GM12878 (cell line): ENCODE data around the gene DEFB124. TPM values are rescaled to one million over a fixed set of nuclear protein-coding genes. Genes with fewer than 3 reads are reported as not detected.

Experiments used
- CHD1 ChIP-seq: IDR thresholded peaks from 2 replicates; pipeline ENCODE4 v1.6.1; 2012; ENCODE audit warnings: low read depth, low read length, improper control_type of control experiment
- NR2C2 ChIP-seq: IDR thresholded peaks from 2 replicates; pipeline ENCODE4 v1.6.1; 2011; ENCODE audit warnings: borderline replicate concordance, low read depth; ENCODE audit not compliant: control insufficient read depth, insufficient read length
- POLR2AphosphoS2 ChIP-seq: IDR thresholded peaks from 2 replicates; pipeline ENCODE4 v1.6.1; 2011; ENCODE audit warnings: low read depth, mild to moderate bottlenecking, low read length, improper control_type of control experiment, moderate library complexity
- RAD21 ChIP-seq: IDR thresholded peaks from 2 replicates; pipeline ENCODE4 v1.6.1; 2011; ENCODE audit warnings: mild to moderate bottlenecking, low read depth, low read length, moderate library complexity; ENCODE audit not compliant: insufficient read depth
- SRF ChIP-seq, 2 experiments: IDR thresholded peaks; 2 replicates each; pipeline ENCODE4 v1.6.1; 2011; ENCODE audit warnings: low read depth in 2 of 2, low read length in 2 of 2, mild to moderate bottlenecking in 1 of 2, moderate library complexity in 1 of 2
- polyA plus RNA-seq, 11 experiments: library from polyadenylated mRNA; depleted of rRNA in 4 of 11; unstranded in 6 of 11; stranded (reverse) in 5 of 11; fragments of >200 nt; fragmentation: Nextera tagmentation in 4 of 11; fragmentation: Illumina TruSeq in 1 of 11; extraction: Ambion mirVana in 4 of 11; extraction: Trizol in 1 of 11; gene quantifications; 1 replicate in 1 of 11; 2 replicates in 10 of 11; pipeline versions ENCODE4 v1.2.1 to v1.2.3, GENCODE V29; 2011 to 2016; ENCODE audit warnings: inconsistent platforms in 2 of 11, missing spikeins in 2 of 11, low read depth in 1 of 11
- total RNA-seq, 4 experiments: library from RNA; depleted of rRNA in 3 of 4; stranded (reverse); fragments of >200 nt in 3 of 4; fragmentation: Illumina TruSeq in 1 of 4; extraction: Trizol in 1 of 4; gene quantifications; 2 replicates each; pipeline versions ENCODE4 v1.2.1 to v1.2.3, GENCODE V29; 2013 to 2021
- TF ChIP-seq, protein P1 (sequence below): IDR thresholded peaks from 2 replicates; pipeline ENCODE4 v1.6.1; 2011; ENCODE audit warnings: borderline replicate concordance, low read depth, mild to moderate bottlenecking, moderate library complexity, low read length; ENCODE audit not compliant: insufficient read depth, poor library complexity, severe bottlenecking
- TF ChIP-seq, protein P2 (sequence below): IDR thresholded peaks from 2 replicates; pipeline ENCODE4 v1.6.1; 2012; ENCODE audit warnings: improper control_type of control experiment, low read depth, low read length; ENCODE audit not compliant: insufficient replicate concordance

DEFB124 gene
- total and polyA plus RNA-seq, 10 of the 15 experiments (the other 5 are each of a cell fraction or from before 2014, with no cell fraction given): not detected

DNA sequence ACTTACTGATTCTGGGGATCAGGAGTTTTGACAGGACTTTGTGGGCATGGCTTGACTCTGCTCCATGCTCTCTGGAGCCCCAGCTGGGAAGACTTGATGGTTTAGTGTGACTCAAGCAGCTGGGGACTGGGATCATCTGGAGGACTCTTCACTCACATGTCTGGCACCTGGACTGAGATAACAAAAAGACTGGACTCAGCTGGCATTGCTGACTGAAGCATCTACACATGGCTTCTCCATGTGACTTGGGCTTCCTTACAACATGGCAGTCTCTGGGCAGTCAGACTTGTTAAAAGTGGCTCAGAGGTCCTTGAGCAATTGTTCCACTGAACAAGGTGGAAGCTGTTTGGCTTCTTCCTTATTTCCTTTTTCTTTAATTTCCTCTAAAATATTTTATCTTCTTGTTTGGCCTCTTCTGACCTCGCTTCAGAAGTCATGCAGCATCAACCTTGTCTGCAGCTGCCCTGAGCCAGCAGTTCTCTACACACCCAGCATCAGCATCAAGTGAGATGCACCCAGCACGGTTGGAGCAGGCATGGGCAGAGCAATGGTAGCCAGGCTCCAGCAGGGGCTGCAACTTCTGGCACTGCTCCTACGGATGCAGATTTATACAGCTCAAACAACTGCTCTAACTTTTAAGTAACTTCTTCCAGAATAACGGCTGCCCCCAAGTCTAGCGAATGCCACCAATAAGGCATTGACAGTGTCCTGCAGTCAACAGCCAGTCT, 33.8 kb upstream of the DEFB124 start (continued):
- TF ChIP-seq, protein P1, sequence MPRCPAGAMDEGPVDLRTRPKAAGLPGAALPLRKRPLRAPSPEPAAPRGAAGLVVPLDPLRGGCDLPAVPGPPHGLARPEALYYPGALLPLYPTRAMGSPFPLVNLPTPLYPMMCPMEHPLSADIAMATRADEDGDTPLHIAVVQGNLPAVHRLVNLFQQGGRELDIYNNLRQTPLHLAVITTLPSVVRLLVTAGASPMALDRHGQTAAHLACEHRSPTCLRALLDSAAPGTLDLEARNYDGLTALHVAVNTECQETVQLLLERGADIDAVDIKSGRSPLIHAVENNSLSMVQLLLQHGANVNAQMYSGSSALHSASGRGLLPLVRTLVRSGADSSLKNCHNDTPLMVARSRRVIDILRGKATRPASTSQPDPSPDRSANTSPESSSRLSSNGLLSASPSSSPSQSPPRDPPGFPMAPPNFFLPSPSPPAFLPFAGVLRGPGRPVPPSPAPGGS: no peak
- TF ChIP-seq POLR2AphosphoS2 (no peak), RAD21 (no peak), SRF (IDR thresholded peaks at IDR 0.05; ENCODE audit: low read depth in 2 of 2, low read length in 2 of 2) (no peak), NR2C2 (no peak), CHD1 (no peak)
- TF ChIP-seq, protein P2, sequence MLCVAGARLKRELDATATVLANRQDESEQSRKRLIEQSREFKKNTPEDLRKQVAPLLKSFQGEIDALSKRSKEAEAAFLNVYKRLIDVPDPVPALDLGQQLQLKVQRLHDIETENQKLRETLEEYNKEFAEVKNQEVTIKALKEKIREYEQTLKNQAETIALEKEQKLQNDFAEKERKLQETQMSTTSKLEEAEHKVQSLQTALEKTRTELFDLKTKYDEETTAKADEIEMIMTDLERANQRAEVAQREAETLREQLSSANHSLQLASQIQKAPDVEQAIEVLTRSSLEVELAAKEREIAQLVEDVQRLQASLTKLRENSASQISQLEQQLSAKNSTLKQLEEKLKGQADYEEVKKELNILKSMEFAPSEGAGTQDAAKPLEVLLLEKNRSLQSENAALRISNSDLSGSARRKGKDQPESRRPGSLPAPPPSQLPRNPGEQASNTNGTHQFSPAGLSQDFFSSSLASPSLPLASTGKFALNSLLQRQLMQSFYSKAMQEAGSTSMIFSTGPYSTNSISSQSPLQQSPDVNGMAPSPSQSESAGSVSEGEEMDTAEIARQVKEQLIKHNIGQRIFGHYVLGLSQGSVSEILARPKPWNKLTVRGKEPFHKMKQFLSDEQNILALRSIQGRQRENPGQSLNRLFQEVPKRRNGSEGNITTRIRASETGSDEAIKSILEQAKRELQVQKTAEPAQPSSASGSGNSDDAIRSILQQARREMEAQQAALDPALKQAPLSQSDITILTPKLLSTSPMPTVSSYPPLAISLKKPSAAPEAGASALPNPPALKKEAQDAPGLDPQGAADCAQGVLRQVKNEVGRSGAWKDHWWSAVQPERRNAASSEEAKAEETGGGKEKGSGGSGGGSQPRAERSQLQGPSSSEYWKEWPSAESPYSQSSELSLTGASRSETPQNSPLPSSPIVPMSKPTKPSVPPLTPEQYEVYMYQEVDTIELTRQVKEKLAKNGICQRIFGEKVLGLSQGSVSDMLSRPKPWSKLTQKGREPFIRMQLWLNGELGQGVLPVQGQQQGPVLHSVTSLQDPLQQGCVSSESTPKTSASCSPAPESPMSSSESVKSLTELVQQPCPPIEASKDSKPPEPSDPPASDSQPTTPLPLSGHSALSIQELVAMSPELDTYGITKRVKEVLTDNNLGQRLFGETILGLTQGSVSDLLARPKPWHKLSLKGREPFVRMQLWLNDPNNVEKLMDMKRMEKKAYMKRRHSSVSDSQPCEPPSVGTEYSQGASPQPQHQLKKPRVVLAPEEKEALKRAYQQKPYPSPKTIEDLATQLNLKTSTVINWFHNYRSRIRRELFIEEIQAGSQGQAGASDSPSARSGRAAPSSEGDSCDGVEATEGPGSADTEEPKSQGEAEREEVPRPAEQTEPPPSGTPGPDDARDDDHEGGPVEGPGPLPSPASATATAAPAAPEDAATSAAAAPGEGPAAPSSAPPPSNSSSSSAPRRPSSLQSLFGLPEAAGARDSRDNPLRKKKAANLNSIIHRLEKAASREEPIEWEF: no peak
- TF ChIP-seq, all 136 proteins: peak for 0
